Activated T-cell treated with anti-CD3 and anti-CD28 coated beads, Interleukin-2, amount 50 U/mL, for 72 hours (primary cell): ENCODE results near the gene C19orf38. TPM values are rescaled to one million over a fixed set of nuclear protein-coding genes. Genes with fewer than 3 reads are reported as not detected.
"Not testable (repeated sequence)": the region's sequence is repeated elsewhere in the genome, so short reads cannot be mapped to it uniquely, and the experiment has no call there.

Experiments used
- ATAC-seq, 2 donors: fragments of 150-1000 bp; cut with Tn5 transposase; replicated peaks in 1 of 2; 2 replicates each; pipeline ENCODE4 v1.10.0; 2021; ENCODE audit warnings: moderate library complexity in 2 of 2, mild to moderate bottlenecking in 1 of 2
- DNase-seq, 2 donors: peaks; one replicate each; pipeline ENCODE4 v3.0.0; 2021 to 2022; ENCODE audit warnings: mixed read lengths in 1 of 2
- H3K27ac Mint-ChIP-seq: one replicate; pipeline ENCODE4 v1.8.0; 2022; ENCODE audit warnings: mild to moderate bottlenecking, moderate library complexity, mixed read lengths
- H3K27me3 Mint-ChIP-seq: one replicate; pipeline ENCODE4 v1.8.0; 2022; ENCODE audit warnings: low read depth, mixed read lengths
- H3K36me3 Mint-ChIP-seq, 2 donors: one replicate each; pipeline ENCODE4 v1.8.0; 2022; ENCODE audit warnings: mixed read lengths in 2 of 2, mild to moderate bottlenecking in 1 of 2; ENCODE audit not compliant: insufficient read depth in 2 of 2
- H3K4me1 Mint-ChIP-seq: one replicate; pipeline ENCODE4 v1.8.0; 2022; ENCODE audit warnings: low read depth, mixed read lengths
- H3K4me3 Mint-ChIP-seq, 2 donors: one replicate each; pipeline ENCODE4 v1.8.0; 2022; ENCODE audit warnings: mild to moderate bottlenecking in 2 of 2, mixed read lengths in 2 of 2, moderate library complexity in 2 of 2
- H3K9me3 Mint-ChIP-seq, 2 donors: one replicate each; pipeline ENCODE4 v1.8.0; 2022; ENCODE audit warnings: mixed read lengths in 2 of 2
- total RNA-seq, 2 donors: library from RNA; stranded (reverse); gene quantifications; one replicate each; pipeline ENCODE4 v1.2.3, GENCODE V29; 2022

C19orf38 gene
- total RNA-seq, 2 donors from 2014 or later: 6.2 to 9.9 TPM

DNA sequence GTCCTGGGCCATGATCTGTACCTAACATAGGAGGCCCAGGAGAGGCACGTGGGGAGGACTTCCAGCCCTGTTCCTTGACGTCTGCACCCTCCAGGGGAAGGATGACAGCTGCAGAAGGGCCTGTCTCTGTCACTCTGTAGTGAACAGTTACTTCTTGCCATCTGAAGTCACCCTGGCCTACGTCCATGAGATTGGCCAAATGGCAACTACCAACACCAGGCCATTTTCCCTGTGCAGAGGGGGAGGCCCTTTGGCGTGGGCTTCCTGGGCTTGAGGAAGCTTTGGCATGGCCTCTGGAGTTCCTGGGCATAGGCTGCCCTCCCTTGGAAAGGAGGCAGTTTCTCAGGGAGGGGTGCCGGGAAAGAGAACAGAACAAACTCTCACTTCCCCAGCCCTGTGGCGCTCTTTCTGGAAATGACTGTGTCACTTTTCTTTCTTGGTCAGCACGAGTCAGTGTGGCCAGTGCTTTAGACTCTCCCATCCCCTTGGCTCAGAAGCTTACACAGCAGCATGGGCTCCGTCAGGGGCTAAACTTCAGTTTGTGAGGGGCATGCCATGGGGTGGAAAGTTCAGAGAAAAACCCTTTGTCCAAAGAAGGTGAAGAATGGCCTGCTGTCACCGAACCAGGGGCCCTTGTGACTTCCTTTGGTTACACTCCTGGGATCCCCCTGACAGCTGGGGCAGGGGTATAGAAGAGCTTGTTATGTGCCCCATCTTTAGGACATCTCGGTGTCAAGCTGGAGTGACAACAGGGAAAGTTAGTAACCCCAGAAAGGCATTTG is 28.4 kb downstream of the C19orf38 start:
- Mint-ChIP-seq H3K36me3 (peaks cover 4 to 9% of the 10 kb centered on the region in 2 donors), H3K4me3 (peak overlapping the region; percentile 68 to 77), H3K9me3 (no peaks in the 10 kb centered on the region), H3K27ac (peak overlapping the region; percentile 36), H3K27me3 (no peaks in the 10 kb centered on the region), H3K4me1 (peaks cover 52% of the 10 kb centered on the region)
- peak; percentile 75 to 79 for ATAC-seq
- peak; percentile 59 to 61 for DNase-seq

DNA sequence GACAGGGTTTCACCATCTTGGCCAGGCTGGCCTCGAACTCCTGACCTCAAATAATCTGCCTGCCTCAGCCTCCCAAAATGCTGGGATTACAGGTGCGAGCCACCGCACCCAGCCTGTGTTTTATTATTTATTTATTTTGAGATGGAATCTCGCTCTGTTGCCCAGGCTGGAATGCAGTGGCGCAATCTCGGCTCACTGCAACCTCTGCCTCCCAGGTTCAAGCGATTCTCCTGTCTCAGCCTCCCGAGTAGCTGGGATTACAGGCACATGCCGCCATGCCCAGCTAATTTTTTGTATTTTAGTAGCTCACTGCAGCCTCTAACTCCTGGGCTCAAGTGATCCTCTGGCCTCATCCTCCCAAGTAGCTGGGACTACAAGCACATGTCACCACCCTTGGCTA is 29.4 kb downstream of the C19orf38 start:
- H3K36me3 Mint-ChIP-seq, DNase-seq, H3K9me3 Mint-ChIP-seq, H3K27me3 Mint-ChIP-seq, ATAC-seq: not testable (repeated sequence)
- peaks cover 50% of the 10 kb centered on the region for H3K4me1 Mint-ChIP-seq
- peak overlapping the region; percentile 53 to 79 for H3K4me3 Mint-ChIP-seq
- H3K27ac Mint-ChIP-seq: peak overlapping the region; percentile 56

GRCh38 chr19:10878253-10878652 is 30.0 kb downstream of the C19orf38 start:
- peak overlapping the region; percentile 56 for H3K27ac Mint-ChIP-seq
- peak; percentile 34 to 38 for ATAC-seq
- peaks cover 44% of the 10 kb centered on the region for H3K4me1 Mint-ChIP-seq
- DNase-seq: peak in 1 of 2 donors; percentile 17
- peak overlapping the region; percentile 53 to 79 for H3K4me3 Mint-ChIP-seq
- H3K36me3 Mint-ChIP-seq: peaks cover 4 to 7% of the 10 kb centered on the region in 2 donors
- no peaks in the 10 kb centered on the region for H3K27me3 Mint-ChIP-seq
- no peaks in the 10 kb centered on the region for H3K9me3 Mint-ChIP-seq

DNA sequence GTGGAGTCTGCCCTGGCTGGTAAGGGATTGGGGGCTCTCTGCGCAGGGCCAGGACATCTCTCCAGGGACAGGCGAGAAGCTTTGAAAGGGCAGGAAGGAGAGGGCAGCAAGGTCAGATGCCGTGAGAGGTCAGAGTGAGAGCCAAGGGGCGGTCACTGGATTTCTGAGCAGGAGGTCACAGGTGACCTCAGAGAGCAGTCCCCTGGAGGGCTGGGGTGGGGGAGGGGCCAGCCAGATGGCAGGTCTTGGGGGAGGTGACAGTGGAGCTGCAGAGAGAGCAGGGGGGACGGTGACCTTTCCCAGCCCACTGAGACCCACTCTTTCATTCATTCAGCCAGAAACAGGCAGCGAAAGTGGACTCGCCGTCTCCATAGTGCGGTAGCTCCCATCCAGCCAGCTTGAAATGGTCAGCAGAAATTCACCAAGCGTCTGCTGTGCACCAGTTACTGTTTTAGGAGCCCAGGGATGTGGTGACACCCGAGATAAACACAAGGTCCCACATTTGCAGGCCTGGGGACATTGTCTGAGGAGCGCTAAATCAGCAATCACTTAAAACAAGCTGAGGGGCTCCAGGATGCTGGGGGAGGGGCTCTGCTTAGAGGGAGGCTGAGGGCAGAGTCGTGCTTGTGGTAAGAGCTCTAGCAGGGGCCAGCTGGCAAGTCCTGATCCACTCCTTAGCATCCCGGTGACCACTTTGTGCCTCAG is 33.3 kb downstream of the C19orf38 start:
- peaks cover 4% of the 10 kb centered on the region in 2 donors for H3K36me3 Mint-ChIP-seq
- no peak overlapping the region for H3K4me3 Mint-ChIP-seq
- no peaks in the 10 kb centered on the region for H3K27me3 Mint-ChIP-seq
- H3K4me1 Mint-ChIP-seq: peaks cover 41% of the 10 kb centered on the region
- H3K27ac Mint-ChIP-seq: no peak overlapping the region
- no peak for ATAC-seq
- DNase-seq: no peak
- no peaks in the 10 kb centered on the region for H3K9me3 Mint-ChIP-seq

DNA sequence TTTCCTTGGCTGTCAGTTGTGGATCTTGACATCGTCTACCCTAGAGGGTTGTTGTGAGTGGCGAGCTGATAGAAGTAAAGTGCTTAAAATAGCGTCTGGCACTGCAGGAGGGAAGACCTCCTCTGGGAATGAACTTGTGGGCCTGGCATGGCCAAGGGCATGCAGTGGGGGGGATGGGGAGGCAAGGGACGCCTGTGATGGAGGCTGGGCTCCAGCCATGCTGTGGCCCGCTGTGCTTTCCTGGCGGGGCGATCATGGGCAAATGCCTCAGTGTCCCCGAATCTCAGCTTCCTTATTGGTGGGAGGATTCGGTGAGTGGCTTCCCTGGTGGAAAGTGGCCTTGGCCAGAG is 33.9 kb downstream of the C19orf38 start:
- H3K4me1 Mint-ChIP-seq: peaks cover 36% of the 10 kb centered on the region
- ATAC-seq (no peak), DNase-seq (no peak)
- no peak overlapping the region for H3K4me3 Mint-ChIP-seq
- peaks cover 4% of the 10 kb centered on the region in 2 donors for H3K36me3 Mint-ChIP-seq
- H3K27me3 Mint-ChIP-seq: no peaks in the 10 kb centered on the region
- no peak overlapping the region for H3K27ac Mint-ChIP-seq
- no peaks in the 10 kb centered on the region for H3K9me3 Mint-ChIP-seq

- Mint-ChIP-seq H3K4me1 (peaks cover 19% of the 10 kb centered on the region), H3K36me3 (peaks cover under 1 to 2% of the 10 kb centered on the region in 2 donors), H3K4me3 (no peak overlapping the region), H3K9me3 (no peaks in the 10 kb centered on the region), H3K27ac (no peak overlapping the region), H3K27me3 (no peaks in the 10 kb centered on the region)
- ATAC-seq (no peak), DNase-seq (no peak)
Observed at GRCh38 chr19:10884274-10884673, 36.1 kb downstream of the C19orf38 start.

- ATAC-seq: no peak
- H3K4me3 Mint-ChIP-seq: no peak overlapping the region
- H3K4me1 Mint-ChIP-seq: peaks cover 14% of the 10 kb centered on the region
- no peak overlapping the region for H3K27ac Mint-ChIP-seq
- H3K36me3 Mint-ChIP-seq: peaks cover 0 to 2% of the 10 kb centered on the region in 2 donors
- DNase-seq: no peak
- no peaks in the 10 kb centered on the region for H3K9me3 Mint-ChIP-seq
- no peaks in the 10 kb centered on the region for H3K27me3 Mint-ChIP-seq
Observed at GRCh38 chr19:10885201-10886169, 37.3 kb downstream of the C19orf38 start.

- ATAC-seq: no peak
- Mint-ChIP-seq H3K4me3 (no peak overlapping the region), H3K27ac (no peak overlapping the region), H3K36me3 (no peaks in the 10 kb centered on the region), H3K9me3 (no peaks in the 10 kb centered on the region), H3K27me3 (no peaks in the 10 kb centered on the region), H3K4me1 (peaks cover 14% of the 10 kb centered on the region)
- no peak for DNase-seq
Observed at GRCh38 chr19:10887616-10888367, 39.6 kb downstream of the C19orf38 start.

DNA sequence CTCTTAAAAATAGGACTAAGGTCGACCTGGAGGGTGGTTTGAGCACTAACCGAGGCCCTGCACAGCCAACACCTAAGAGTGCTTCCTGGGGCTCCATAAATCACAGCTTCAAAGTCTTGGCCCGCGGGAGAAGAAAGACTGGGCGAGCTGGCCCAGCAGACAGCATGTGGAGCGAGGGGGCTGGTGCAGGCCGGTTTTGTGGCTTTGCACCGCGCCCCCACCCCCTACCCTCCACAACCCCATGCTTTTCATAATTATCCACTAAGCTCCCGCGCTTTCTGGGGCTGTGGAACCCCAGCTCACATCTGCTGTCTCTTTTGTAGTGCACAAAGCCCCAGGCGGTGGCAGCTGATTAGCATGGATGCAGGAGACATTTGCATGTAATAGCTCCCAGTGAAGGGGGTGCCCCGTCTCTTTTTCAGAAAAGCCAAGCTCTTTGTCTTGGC is 40.2 kb downstream of the C19orf38 start:
- no peak for ATAC-seq
- no peaks in the 10 kb centered on the region for H3K36me3 Mint-ChIP-seq
- H3K9me3 Mint-ChIP-seq: no peaks in the 10 kb centered on the region

GRCh38 chr19:10889880-10890279 is 41.7 kb downstream of the C19orf38 start:
- no peak for DNase-seq
- no peak for ATAC-seq
- Mint-ChIP-seq H3K9me3 (no peaks in the 10 kb centered on the region), H3K27ac (no peak overlapping the region), H3K4me1 (peaks cover 10% of the 10 kb centered on the region), H3K4me3 (no peak overlapping the region), H3K36me3 (no peaks in the 10 kb centered on the region), H3K27me3 (no peaks in the 10 kb centered on the region)

More for the DNA sequence above, 40.2 kb downstream of the C19orf38 start:
- Mint-ChIP-seq H3K4me1 (peaks cover 14% of the 10 kb centered on the region), H3K4me3 (no peak overlapping the region), H3K27me3 (no peaks in the 10 kb centered on the region), H3K27ac (no peak overlapping the region)
- DNase-seq: no peak

DNA sequence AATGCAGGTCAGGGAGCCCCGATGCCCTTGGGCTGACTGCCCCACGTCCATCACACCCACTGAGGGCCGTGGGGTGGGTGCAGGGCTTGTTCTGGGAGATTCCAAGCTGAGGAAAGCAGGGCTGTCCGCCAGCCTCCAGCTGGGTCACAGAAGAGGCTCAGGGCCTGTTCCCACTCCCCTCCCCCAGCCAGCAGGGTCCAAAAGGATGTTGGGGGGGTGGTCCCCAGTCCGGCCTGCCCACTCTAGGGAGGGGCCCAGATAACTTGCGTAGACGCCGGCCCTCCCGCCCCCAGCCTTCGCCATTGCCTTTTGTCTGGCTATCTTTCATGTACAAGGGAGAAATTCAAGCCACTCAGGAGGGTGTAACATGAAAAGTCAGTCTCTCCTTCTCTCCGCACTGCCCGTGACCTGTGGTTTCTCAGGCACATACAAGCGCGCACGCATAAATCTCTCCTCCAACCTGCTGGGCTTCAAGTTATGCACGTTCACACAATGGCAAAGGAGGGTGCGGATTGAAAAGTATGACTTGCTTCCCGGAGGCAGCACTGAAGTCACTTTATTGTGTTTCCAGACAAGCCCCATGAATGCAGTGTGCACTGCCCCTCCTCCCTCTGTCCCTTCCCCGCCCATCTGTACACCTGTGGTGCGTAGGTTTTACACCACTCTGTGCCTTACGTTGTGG is 43.3 kb downstream of the C19orf38 start:
- DNase-seq: no peak
- H3K27ac Mint-ChIP-seq: no peak overlapping the region
- no peaks in the 10 kb centered on the region for H3K27me3 Mint-ChIP-seq
- no peaks in the 10 kb centered on the region for H3K36me3 Mint-ChIP-seq
- H3K4me1 Mint-ChIP-seq: peaks cover 7% of the 10 kb centered on the region
- H3K4me3 Mint-ChIP-seq: no peak overlapping the region
- H3K9me3 Mint-ChIP-seq: no peaks in the 10 kb centered on the region
- no peak for ATAC-seq

GRCh38 chr19:10892256-10892655 is 44.0 kb downstream of the C19orf38 start:
- no peak overlapping the region for H3K4me3 Mint-ChIP-seq
- DNase-seq (no peak), ATAC-seq (no peak)
- no peaks in the 10 kb centered on the region for H3K27me3 Mint-ChIP-seq
- H3K4me1 Mint-ChIP-seq: peaks cover 14% of the 10 kb centered on the region
- H3K36me3 Mint-ChIP-seq: no peaks in the 10 kb centered on the region
- H3K27ac Mint-ChIP-seq: no peak overlapping the region
- H3K9me3 Mint-ChIP-seq: no peaks in the 10 kb centered on the region
